Keratinocyte (primary cell): ENCODE measurements around the gene COPZ1.

Experiments
- EZH2 ChIP-seq: IDR thresholded peaks from one replicate; pipeline ENCODE4 v1.6.1; 2012; ENCODE audit warnings: inconsistent platforms, mild to moderate bottlenecking, low read length, moderate library complexity
- TF ChIP-seq, protein P1 (sequence below), 3 experiments: IDR thresholded peaks in 1 of 3; conservative IDR thresholded peaks in 1 of 3; optimal IDR thresholded peaks in 1 of 3; 2 replicates in 2 of 3; 3 replicates in 1 of 3; pipeline versions ENCODE3 to v1.5.1; 2011; ENCODE audit warnings: low read length in 3 of 3, mild to moderate bottlenecking in 3 of 3, moderate library complexity in 2 of 3, control low read depth in 1 of 3, inconsistent platforms in 1 of 3; ENCODE audit not compliant: insufficient read depth in 2 of 3; ENCODE audit errors: extremely low read depth in 1 of 3

DNA sequence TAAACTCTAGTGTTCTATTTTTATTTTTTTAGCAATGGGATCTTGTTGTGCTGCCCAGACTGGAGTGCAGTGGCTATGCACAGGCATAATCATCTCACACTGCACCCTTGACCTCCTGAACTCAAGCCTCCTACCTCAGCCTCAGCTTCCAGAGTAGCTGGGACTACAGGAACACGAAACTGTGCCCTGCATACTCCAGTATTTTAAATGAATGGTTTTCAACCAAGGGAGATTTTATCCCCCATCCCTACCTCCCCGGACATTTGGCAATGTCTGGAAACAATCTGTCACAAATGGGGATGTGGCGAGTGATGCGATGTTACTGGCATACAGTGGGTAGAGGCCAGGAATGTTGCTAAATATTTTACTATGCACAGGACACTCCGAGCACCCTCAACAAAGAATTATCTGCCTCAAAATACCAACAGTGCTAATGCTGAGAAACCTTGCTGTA lies 47.1 kb upstream of the COPZ1 start:
- TF ChIP-seq, protein P1, sequence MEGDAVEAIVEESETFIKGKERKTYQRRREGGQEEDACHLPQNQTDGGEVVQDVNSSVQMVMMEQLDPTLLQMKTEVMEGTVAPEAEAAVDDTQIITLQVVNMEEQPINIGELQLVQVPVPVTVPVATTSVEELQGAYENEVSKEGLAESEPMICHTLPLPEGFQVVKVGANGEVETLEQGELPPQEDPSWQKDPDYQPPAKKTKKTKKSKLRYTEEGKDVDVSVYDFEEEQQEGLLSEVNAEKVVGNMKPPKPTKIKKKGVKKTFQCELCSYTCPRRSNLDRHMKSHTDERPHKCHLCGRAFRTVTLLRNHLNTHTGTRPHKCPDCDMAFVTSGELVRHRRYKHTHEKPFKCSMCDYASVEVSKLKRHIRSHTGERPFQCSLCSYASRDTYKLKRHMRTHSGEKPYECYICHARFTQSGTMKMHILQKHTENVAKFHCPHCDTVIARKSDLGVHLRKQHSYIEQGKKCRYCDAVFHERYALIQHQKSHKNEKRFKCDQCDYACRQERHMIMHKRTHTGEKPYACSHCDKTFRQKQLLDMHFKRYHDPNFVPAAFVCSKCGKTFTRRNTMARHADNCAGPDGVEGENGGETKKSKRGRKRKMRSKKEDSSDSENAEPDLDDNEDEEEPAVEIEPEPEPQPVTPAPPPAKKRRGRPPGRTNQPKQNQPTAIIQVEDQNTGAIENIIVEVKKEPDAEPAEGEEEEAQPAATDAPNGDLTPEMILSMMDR (optimal IDR thresholded peaks at IDR 0.05 in 1 of 3, IDR thresholded peaks at IDR 0.05 in 1 of 3, conservative IDR thresholded peaks at IDR 0.05 in 1 of 3; ENCODE audit: extremely low read depth in 1 of 3, insufficient read depth in 2 of 3, low read length in 3 of 3): no peak
- TF ChIP-seq EZH2: no peak
